ENCODE measurements around the gene TENT4A. TPM values are rescaled to one million over a fixed set of nuclear protein-coding genes. Genes with fewer than 3 reads are reported as not detected.

The TENT4A gene
- total and polyA plus RNA-seq, 2 experiments from 2014 or later, result 6.7 to 27.0 TPM

- Histone ChIP-seq H3K27ac (no peak overlapping the region), H3K27me3 (no peaks in the 10 kb centered on the region), H3K36me3 (peaks cover 26% of the 10 kb centered on the region), H3K4me1 (ENCODE audit: low read depth) (no peaks in the 10 kb centered on the region), H3K4me3 (no peak overlapping the region), H3K9me3 (ENCODE audit: low read depth) (no peaks in the 10 kb centered on the region)
- DNase-seq (ENCODE audit: low read depth in 1 of 2, low spot score in 1 of 2), result no peak
- TF ChIP-seq CTCF (IDR thresholded peaks at IDR 0.05; ENCODE audit: low read depth, low read length), result no peak
Observed at GRCh38 chr5:6757414-6757969, 44.3 kb downstream of the TENT4A start.

- no peak for TF ChIP-seq CTCF (IDR thresholded peaks at IDR 0.05; ENCODE audit: low read depth, low read length)
- Histone ChIP-seq H3K27ac (no peak overlapping the region), H3K27me3 (no peaks in the 10 kb centered on the region), H3K36me3 (peaks cover 19% of the 10 kb centered on the region), H3K4me3 (no peak overlapping the region), H3K4me1 (ENCODE audit: low read depth) (no peaks in the 10 kb centered on the region), H3K9me3 (ENCODE audit: low read depth) (no peaks in the 10 kb centered on the region)
- DNase-seq (ENCODE audit: low read depth in 1 of 2, low spot score in 1 of 2), result no peak
Observed at GRCh38 chr5:6758236-6758635, 45.0 kb downstream of the TENT4A start.

DNA sequence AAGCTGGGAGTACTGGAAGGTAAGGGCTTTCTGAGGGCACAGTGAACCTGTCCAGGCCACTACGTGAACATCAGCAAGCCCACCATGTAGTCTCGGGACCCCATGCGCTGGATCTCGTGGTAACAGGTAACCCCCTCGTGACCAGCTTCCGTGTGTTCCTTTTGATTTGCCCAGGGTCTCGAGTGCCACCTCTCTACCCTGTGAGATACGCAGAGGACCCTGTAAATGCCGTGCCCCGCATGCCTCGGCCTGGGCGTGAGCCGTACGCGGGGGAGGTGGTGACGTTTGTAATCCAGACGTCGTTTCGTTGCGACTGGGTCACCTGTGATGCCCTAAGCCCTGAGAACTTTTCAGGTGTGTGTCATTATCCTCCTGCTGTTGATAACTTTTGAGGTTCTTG, 45.5 kb downstream of the TENT4A start:
- Histone ChIP-seq H3K4me3 (no peak overlapping the region), H3K36me3 (peaks cover 17% of the 10 kb centered on the region), H3K27ac (no peak overlapping the region), H3K9me3 (ENCODE audit: low read depth) (no peaks in the 10 kb centered on the region), H3K27me3 (no peaks in the 10 kb centered on the region), H3K4me1 (ENCODE audit: low read depth) (no peaks in the 10 kb centered on the region)
- no peak for TF ChIP-seq CTCF (IDR thresholded peaks at IDR 0.05; ENCODE audit: low read depth, low read length)
- no peak for DNase-seq (ENCODE audit: low read depth in 1 of 2, low spot score in 1 of 2)

- Histone ChIP-seq H3K9me3 (ENCODE audit: low read depth) (no peaks in the 10 kb centered on the region), H3K27ac (no peak overlapping the region), H3K27me3 (no peaks in the 10 kb centered on the region), H3K4me1 (ENCODE audit: low read depth) (no peaks in the 10 kb centered on the region), H3K4me3 (no peak overlapping the region), H3K36me3 (peaks cover 17% of the 10 kb centered on the region)
- TF ChIP-seq CTCF (IDR thresholded peaks at IDR 0.05; ENCODE audit: low read depth, low read length), result no peak
- peak; percentile 8 to 28 for DNase-seq (ENCODE audit: low read depth in 1 of 2, low spot score in 1 of 2)
Observed at GRCh38 chr5:6759401-6759800, 46.2 kb downstream of the TENT4A start.

DNA sequence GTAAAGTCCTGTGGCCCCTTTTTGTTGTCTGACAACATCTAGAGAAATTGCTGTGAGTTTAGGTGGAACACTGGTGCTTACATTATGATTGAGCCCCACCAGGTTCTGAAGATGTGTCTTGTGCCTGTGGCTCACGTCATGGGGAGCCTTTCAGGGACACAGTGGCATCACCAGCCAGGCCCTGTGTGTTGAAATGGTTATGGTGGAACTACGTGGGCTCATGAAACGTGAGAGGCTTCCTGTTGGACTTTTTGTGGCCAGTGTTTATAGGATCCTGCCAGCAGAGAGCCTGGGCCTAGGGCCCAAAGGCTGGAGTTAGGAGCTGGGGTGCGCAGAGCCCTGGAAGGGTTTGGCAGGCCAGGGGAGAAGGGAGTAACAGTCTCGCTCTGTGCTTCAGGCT, 46.8 kb downstream of the TENT4A start:
- Histone ChIP-seq H3K27ac (no peak overlapping the region), H3K9me3 (ENCODE audit: low read depth) (no peaks in the 10 kb centered on the region), H3K4me3 (no peak overlapping the region), H3K36me3 (peaks cover 16% of the 10 kb centered on the region), H3K27me3 (no peaks in the 10 kb centered on the region), H3K4me1 (ENCODE audit: low read depth) (no peaks in the 10 kb centered on the region)
- TF ChIP-seq CTCF (IDR thresholded peaks at IDR 0.05; ENCODE audit: low read depth, low read length), result no peak
- DNase-seq (ENCODE audit: low read depth in 1 of 2, low spot score in 1 of 2), result no peak

GRCh38 chr5:6760686-6761085, 47.5 kb downstream of the TENT4A start:
- no peaks in the 10 kb centered on the region for H3K27me3 ChIP-seq
- DNase-seq (ENCODE audit: low read depth in 1 of 2, low spot score in 1 of 2), result no peak
- no peaks in the 10 kb centered on the region for H3K4me1 ChIP-seq (ENCODE audit: low read depth)
- H3K36me3 ChIP-seq, result peaks cover 9% of the 10 kb centered on the region
- TF ChIP-seq CTCF (IDR thresholded peaks at IDR 0.05; ENCODE audit: low read depth, low read length), result no peak
- no peak overlapping the region for H3K27ac ChIP-seq
- no peaks in the 10 kb centered on the region for H3K9me3 ChIP-seq (ENCODE audit: low read depth)
- H3K4me3 ChIP-seq, result no peak overlapping the region
